Measurements from ENCODE around the gene AFF3. TPM values are rescaled to one million over a fixed set of nuclear protein-coding genes. Genes with fewer than 3 reads are reported as not detected.

AFF3 gene
- total RNA-seq, 2 experiments from 2014 or later = 0.09 to 0.55 TPM

- Mint-ChIP-seq H3K4me3 (no peak overlapping the region), H3K27ac (no peak overlapping the region), H3K27me3 (no peaks in the 10 kb centered on the region), H3K9me3 (ENCODE audit: low read depth) (no peaks in the 10 kb centered on the region), H3K36me3 (no peaks in the 10 kb centered on the region), H3K4me1 (no peaks in the 10 kb centered on the region)
- ATAC-seq (no peak), DNase-seq (no peak)
- CTCF ChIA-PET = no interaction called here
These were observed 263.6 kb downstream of the AFF3 start for GRCh38 chr2:99878581-99879350.

GRCh38 chr2:99877963-99878362 lies 264.4 kb downstream of the AFF3 start:
- ATAC-seq (no peak), DNase-seq (no peak)
- Mint-ChIP-seq H3K27me3 (no peaks in the 10 kb centered on the region), H3K4me3 (no peak overlapping the region), H3K9me3 (ENCODE audit: low read depth) (no peaks in the 10 kb centered on the region), H3K36me3 (no peaks in the 10 kb centered on the region), H3K4me1 (no peaks in the 10 kb centered on the region), H3K27ac (no peak overlapping the region)
- CTCF ChIA-PET = no interaction called here

- ATAC-seq = no peak
- CTCF ChIA-PET = no interaction called here
- no peak for DNase-seq
- Mint-ChIP-seq H3K9me3 (ENCODE audit: low read depth) (no peaks in the 10 kb centered on the region), H3K27me3 (no peaks in the 10 kb centered on the region), H3K4me3 (no peak overlapping the region), H3K4me1 (no peaks in the 10 kb centered on the region), H3K27ac (no peak overlapping the region), H3K36me3 (no peaks in the 10 kb centered on the region)
These were observed 265.4 kb downstream of the AFF3 start for GRCh38 chr2:99876956-99877355.

GRCh38 chr2:99875627-99876201 lies 266.7 kb downstream of the AFF3 start:
- H3K9me3 Mint-ChIP-seq (ENCODE audit: low read depth) = no peaks in the 10 kb centered on the region
- CTCF ChIA-PET = no interaction called here
- H3K27me3 Mint-ChIP-seq = no peaks in the 10 kb centered on the region
- H3K4me3 Mint-ChIP-seq = no peak overlapping the region
- ATAC-seq = no peak
- H3K27ac Mint-ChIP-seq = no peak overlapping the region
- no peaks in the 10 kb centered on the region for H3K4me1 Mint-ChIP-seq
- no peaks in the 10 kb centered on the region for H3K36me3 Mint-ChIP-seq
- no peak for DNase-seq

GRCh38 chr2:99868260-99868659 lies 274.1 kb downstream of the AFF3 start:
- no peaks in the 10 kb centered on the region for H3K4me1 Mint-ChIP-seq
- H3K9me3 Mint-ChIP-seq (ENCODE audit: low read depth) = no peaks in the 10 kb centered on the region
- no peak overlapping the region for H3K27ac Mint-ChIP-seq
- no peaks in the 10 kb centered on the region for H3K36me3 Mint-ChIP-seq
- ATAC-seq = no peak
- DNase-seq = no peak
- H3K4me3 Mint-ChIP-seq = no peak overlapping the region
- peaks cover 4% of the 10 kb centered on the region for H3K27me3 Mint-ChIP-seq
- CTCF ChIA-PET = no interaction called here

GRCh38 chr2:99867770-99868169 lies 274.6 kb downstream of the AFF3 start:
- no peaks in the 10 kb centered on the region for H3K4me1 Mint-ChIP-seq
- no peak overlapping the region for H3K4me3 Mint-ChIP-seq
- H3K36me3 Mint-ChIP-seq = no peaks in the 10 kb centered on the region
- CTCF ChIA-PET = no interaction called here
- H3K9me3 Mint-ChIP-seq (ENCODE audit: low read depth) = no peaks in the 10 kb centered on the region
- ATAC-seq (no peak), DNase-seq (no peak)
- H3K27me3 Mint-ChIP-seq = peaks cover 4% of the 10 kb centered on the region
- H3K27ac Mint-ChIP-seq = no peak overlapping the region

- Mint-ChIP-seq H3K27me3 (peaks cover 4% of the 10 kb centered on the region), H3K9me3 (ENCODE audit: low read depth) (no peaks in the 10 kb centered on the region), H3K36me3 (no peaks in the 10 kb centered on the region), H3K27ac (no peak overlapping the region), H3K4me3 (no peak overlapping the region), H3K4me1 (no peaks in the 10 kb centered on the region)
- CTCF ChIA-PET = no interaction called here
- ATAC-seq (no peak), DNase-seq (no peak)
These were observed 276.3 kb downstream of the AFF3 start for GRCh38 chr2:99865818-99866676.

GRCh38 chr2:99864561-99865553 lies 277.5 kb downstream of the AFF3 start:
- no peak overlapping the region for H3K27ac Mint-ChIP-seq
- H3K36me3 Mint-ChIP-seq = no peaks in the 10 kb centered on the region
- no peaks in the 10 kb centered on the region for H3K9me3 Mint-ChIP-seq (ENCODE audit: low read depth)
- ATAC-seq = no peak
- peaks cover 4% of the 10 kb centered on the region for H3K27me3 Mint-ChIP-seq
- H3K4me1 Mint-ChIP-seq = peaks cover 2% of the 10 kb centered on the region
- CTCF ChIA-PET = no interaction called here
- no peak overlapping the region for H3K4me3 Mint-ChIP-seq
- no peak for DNase-seq

GRCh38 chr2:99863903-99864270 lies 278.5 kb downstream of the AFF3 start:
- H3K36me3 Mint-ChIP-seq = no peaks in the 10 kb centered on the region
- CTCF ChIA-PET = no interaction called here
- peaks cover 4% of the 10 kb centered on the region for H3K27me3 Mint-ChIP-seq
- ATAC-seq = no peak
- H3K27ac Mint-ChIP-seq = no peak overlapping the region
- H3K9me3 Mint-ChIP-seq (ENCODE audit: low read depth) = no peaks in the 10 kb centered on the region
- no peak overlapping the region for H3K4me3 Mint-ChIP-seq
- H3K4me1 Mint-ChIP-seq = peaks cover 2% of the 10 kb centered on the region
- no peak for DNase-seq

- no peaks in the 10 kb centered on the region for H3K36me3 Mint-ChIP-seq
- H3K27me3 Mint-ChIP-seq = peaks cover 4% of the 10 kb centered on the region
- CTCF ChIA-PET = no interaction called here
- H3K4me3 Mint-ChIP-seq = no peak overlapping the region
- H3K27ac Mint-ChIP-seq = no peak overlapping the region
- ATAC-seq (no peak), DNase-seq (no peak)
- H3K4me1 Mint-ChIP-seq = peaks cover 2% of the 10 kb centered on the region
- H3K9me3 Mint-ChIP-seq (ENCODE audit: low read depth) = no peaks in the 10 kb centered on the region
These were observed 279.0 kb downstream of the AFF3 start for GRCh38 chr2:99863236-99863902.

GRCh38 chr2:99862566-99862965 lies 279.8 kb downstream of the AFF3 start:
- H3K4me1 Mint-ChIP-seq = peaks cover 2% of the 10 kb centered on the region
- peaks cover 4% of the 10 kb centered on the region for H3K27me3 Mint-ChIP-seq
- ATAC-seq (no peak), DNase-seq (no peak)
- H3K4me3 Mint-ChIP-seq = no peak overlapping the region
- H3K27ac Mint-ChIP-seq = no peak overlapping the region
- no peaks in the 10 kb centered on the region for H3K36me3 Mint-ChIP-seq
- H3K9me3 Mint-ChIP-seq (ENCODE audit: low read depth) = no peaks in the 10 kb centered on the region
- CTCF ChIA-PET = no interaction called here

GRCh38 chr2:99861376-99861760 lies 281.0 kb downstream of the AFF3 start:
- Mint-ChIP-seq H3K9me3 (ENCODE audit: low read depth) (no peaks in the 10 kb centered on the region), H3K4me1 (peaks cover 2% of the 10 kb centered on the region), H3K27me3 (peaks cover 4% of the 10 kb centered on the region), H3K27ac (no peak overlapping the region), H3K4me3 (no peak overlapping the region), H3K36me3 (no peaks in the 10 kb centered on the region)
- CTCF ChIA-PET = no interaction called here
- no peak for DNase-seq
- no peak for ATAC-seq
